NK-92 treated with Interleukin-12 subunit alpha and Interleukin-12 subunit beta, amount 100 ng/mL, for 24 hours (cell line): ENCODE data around the gene PIP5K1A.

ENCODE experiments used
- DNase-seq: peaks from one replicate; lab custom pipeline; 2025; lab: John Stamatoyannopoulos, UW

The PIP5K1A gene

DNA sequence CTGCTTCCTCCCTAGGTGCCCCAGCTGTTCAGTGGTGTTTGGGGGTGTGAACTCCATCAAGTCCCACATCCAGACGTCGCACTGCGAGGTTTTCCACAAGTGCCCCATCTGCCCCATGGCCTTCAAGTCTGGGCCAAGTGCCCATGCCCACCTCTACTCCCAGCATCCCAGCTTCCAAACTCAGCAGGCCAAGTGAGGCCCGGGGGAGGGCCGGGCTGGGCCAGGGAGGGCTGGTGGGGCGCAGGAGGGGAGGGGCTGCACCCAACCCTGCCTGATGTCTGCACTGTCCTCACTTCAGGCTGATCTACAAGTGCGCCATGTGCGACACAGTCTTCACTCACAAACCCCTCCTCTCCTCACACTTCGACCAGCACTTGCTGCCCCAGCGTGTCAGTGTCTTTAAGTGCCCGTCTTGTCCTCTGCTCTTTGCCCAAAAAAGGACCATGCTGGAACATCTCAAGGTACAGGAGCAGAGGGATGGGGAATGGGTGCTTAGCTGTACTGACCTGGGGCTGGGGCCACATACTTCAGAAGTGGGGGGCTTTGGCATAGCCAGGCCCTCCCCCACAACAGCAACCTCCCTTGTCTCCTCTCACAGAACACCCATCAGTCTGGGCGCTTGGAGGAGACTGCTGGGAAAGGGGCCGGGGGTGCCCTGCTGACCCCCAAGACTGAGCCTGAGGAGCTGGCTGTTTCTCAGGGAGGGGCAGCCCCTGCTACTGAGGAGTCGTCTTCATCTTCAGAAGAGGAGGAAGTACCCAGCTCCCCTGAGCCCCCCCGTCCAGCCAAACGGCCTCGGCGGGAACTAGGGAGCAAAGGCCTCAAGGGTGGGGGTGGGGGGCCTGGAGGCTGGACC is 91.0 kb downstream of the PIP5K1A start:
- no peak for DNase-seq

DNA sequence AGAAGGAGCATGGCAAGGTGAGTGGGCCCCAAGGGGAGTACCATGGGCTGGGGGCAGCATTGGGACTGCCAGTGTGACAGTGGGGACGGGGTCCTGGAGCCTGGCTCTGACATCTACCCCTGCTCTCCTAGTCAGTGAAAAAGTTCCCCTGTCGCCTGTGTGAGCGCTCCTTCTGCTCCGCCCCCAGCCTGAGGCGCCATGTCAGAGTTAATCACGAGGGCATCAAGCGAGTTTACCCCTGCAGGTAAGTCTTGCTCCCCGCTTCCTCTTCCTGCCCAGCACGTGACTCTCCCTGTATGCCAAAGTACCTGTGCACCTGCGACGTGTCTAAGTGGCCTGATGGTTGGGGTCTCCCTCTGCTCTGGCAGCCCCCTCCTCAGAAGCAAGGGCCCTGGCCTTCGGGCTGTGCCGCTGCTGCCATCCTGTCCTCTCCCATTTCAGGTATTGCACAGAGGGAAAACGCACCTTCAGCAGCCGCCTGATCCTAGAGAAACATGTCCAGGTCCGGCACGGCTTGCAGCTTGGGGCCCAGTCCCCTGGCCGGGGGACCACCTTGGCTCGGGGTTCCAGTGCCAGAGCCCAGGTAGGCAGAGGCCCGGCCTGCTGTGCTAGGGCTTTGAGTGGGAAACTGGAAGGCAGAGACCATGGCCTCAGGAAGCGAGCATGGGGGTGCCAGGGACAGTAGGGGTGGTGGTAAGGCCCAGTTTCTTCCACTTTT is 91.8 kb downstream of the PIP5K1A start:
- no peak for DNase-seq

DNA sequence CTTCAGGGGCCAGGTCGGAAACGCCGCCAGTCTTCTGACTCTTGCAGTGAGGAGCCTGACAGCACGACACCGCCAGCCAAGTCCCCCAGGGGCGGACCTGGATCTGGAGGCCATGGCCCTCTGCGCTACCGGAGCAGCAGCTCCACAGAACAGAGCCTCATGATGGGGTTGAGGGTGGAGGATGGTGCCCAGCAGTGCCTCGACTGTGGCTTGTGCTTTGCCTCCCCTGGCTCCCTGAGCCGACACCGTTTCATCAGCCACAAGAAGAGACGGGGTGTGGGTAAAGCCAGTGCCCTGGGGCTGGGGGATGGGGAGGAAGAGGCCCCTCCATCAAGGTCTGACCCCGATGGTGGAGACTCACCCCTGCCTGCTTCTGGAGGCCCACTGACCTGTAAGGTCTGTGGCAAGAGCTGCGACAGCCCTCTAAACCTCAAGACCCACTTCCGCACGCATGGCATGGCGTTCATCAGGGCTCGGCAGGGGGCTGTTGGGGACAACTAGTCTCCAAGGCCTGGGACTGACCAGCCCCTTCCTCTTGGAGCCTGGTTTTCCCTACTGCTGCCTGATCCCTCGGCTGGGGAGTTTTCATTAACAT is 92.5 kb downstream of the PIP5K1A start:
- no peak for DNase-seq

DNA sequence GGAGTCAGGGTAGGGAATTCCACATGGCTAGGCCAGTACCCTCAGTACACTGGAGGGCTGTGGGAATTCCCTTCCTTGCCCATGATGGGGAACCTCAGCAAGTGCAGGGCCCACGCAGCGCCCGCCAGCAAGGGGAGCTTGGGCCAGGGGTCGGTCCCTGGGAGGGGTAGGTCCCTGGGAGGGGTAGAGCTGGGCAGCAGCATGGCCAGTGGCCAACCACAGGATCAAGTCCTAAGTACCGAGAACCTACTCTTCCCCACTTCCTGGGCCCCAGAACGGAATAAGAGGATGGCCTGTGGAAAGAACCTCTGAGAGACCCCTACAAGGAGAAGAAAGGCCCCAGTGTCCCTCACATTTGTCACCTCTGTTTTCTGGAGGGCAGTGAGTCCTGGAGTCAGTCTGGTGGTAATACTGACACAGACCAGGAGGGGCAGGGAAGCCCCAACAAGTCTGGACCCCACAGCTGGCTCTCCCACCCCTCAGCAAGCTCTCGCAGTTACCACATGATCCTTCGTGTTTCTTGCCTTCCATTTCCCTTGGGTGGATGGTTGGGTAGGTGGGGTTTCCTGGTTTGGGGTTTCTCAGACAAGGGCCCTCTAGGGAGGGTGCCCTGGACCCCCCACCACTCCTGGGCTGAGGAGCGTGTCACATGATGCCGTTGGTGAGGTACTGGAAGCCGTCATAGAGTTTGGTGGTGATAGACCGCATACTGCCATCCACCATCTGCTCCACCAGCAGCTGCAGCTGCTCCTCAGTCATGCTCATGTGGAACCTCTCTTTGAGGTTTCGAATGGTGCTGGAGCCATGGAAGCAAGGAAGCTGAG is 94.1 kb downstream of the PIP5K1A start:
- no peak for DNase-seq

DNA sequence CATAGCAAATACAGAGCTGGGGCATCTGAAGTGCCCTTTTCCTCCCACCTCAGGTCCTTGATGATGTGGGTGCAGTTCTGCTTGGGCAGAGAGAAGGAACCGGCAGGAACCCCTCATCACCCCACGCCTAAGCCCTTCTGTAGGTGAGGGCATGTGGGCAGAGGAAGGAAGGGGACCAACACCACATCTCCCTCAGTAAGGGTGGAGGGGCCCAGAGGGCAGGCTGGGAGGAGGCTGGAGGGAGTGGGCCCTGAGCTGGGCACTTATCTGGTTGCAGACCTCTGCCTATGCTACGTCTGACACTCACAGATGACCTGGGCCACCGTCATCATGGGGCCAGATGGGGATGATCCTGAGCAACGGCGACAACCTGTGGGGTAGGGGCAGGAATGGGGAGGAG is 94.7 kb downstream of the PIP5K1A start:
- DNase-seq, result no peak

DNA sequence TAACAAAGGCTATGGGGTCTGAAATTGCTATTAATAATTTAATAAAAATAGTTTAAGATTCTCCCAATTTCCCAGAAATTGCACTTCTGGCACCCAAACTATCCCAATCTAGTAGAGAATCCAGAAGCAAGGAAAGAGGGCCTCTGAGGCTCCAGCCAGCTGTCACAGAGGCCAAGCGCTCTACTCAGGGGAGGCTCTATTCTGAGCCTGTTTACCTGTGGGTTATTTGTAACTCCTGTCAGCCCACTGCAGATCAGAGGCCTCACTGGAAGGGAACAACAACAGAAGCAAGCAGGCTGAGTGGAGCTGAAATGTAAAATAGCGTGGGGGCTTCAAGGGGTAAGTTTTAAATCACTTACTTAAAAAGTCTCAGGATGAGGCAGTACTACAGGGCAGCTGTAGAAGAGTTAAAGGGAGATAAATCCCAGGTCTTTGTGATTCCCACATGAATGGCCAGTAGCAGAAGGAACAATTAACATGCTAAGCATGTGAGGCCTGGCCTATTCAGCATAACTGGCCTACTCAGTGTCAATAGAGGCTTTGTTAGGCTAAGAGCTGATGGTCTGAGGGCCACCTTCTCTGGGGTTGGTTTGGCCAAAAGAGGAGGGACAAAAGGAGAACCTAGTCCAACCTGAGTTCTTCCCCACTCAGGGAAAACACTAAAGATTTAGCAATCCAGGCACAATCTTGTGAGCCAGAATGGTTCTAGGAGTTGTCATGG is 96.5 kb downstream of the PIP5K1A start:
- DNase-seq, result no peak
